HL-60 (cell line): Measurements from ENCODE around the gene ASCC1.

Experiments used
- DNase-seq, 2 experiments: peaks; one replicate each; pipeline ENCODE4 v3.0.0-alpha.2; 2010 to 2020; ENCODE audit warnings: low read depth in 1 of 2, low spot score in 1 of 2
- H3K27ac ChIP-seq: fragments of 250-450 bp; sonication (Bioruptor Pico); replicated peaks from 2 replicates; pipeline ENCODE4 v1.5.1; 2020; ENCODE audit warnings: mild to moderate bottlenecking, moderate library complexity
- H3K27me3 ChIP-seq: fragments of 250-450 bp; sonication (Bioruptor Pico); 2 replicates; pipeline ENCODE4 v1.5.1; 2021; ENCODE audit warnings: mild to moderate bottlenecking, moderate library complexity; ENCODE audit not compliant: insufficient read depth, poor library complexity, severe bottlenecking
- H3K4me3 ChIP-seq: replicated peaks from 2 replicates; pipeline ENCODE4 v1.5.1; 2011; ENCODE audit warnings: mild to moderate bottlenecking, control low read depth, low read length; ENCODE audit not compliant: insufficient read depth
- GABPA ChIP-seq: IDR thresholded peaks from 2 replicates; pipeline ENCODE4 v1.6.1; 2012; ENCODE audit warnings: low read depth
- POLR2AphosphoS5 ChIP-seq: IDR thresholded peaks from 2 replicates; pipeline ENCODE4 v1.6.1; 2012; ENCODE audit warnings: low read depth
- REST ChIP-seq: IDR thresholded peaks from 2 replicates; pipeline ENCODE4 v1.6.1; 2012; ENCODE audit warnings: low read depth; ENCODE audit not compliant: insufficient replicate concordance
- SPI1 ChIP-seq: IDR thresholded peaks from 2 replicates; pipeline ENCODE4 v1.6.1; 2012; ENCODE audit warnings: low read depth, mild to moderate bottlenecking, borderline replicate concordance
- TF ChIP-seq, protein P1 (sequence below): IDR thresholded peaks from one replicate; pipeline ENCODE4 v1.5.1; 2011; ENCODE audit warnings: low read length, control low read depth, inconsistent platforms; ENCODE audit not compliant: insufficient read depth

Gene ASCC1

DNA sequence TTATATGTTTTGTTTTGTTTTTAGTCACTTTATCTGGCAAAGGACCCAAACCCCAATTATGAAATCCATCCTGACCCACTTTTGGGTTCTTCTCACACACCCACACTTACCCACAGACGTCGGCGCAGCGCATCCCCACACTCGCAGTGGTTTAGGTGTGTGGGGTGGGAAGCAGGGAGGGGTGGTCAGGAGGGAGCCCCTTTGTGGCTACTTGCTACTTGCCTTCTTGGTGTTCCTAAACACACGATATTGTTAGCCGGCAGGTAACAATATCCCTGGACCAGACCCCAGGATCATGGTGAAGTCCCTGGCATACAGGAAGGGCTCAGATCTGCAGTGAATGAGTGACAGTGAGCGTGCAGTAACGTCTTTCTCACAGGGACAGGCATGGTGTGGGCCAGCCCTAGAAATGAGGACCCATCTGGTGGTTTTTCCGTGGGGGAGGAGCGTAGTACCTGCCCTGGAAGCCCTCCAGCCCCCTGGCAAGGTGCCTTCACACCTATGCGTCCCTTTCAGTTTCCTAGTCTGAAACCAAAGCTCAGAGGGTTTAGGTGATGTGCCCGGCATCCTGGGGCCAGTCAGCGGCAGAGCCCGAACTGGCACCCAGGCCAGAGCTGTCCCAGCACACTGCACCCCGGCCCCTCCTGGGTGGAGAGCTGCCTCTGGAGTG is 132.2 kb downstream of the ASCC1 start:
- H3K27me3 ChIP-seq, result peaks cover 13% of the 10 kb centered on the region
- no peak for DNase-seq
- no peak for TF ChIP-seq POLR2AphosphoS5
- TF ChIP-seq SPI1, result no peak
- no peak for TF ChIP-seq GABPA
- no peak for TF ChIP-seq REST
- TF ChIP-seq, protein P1, sequence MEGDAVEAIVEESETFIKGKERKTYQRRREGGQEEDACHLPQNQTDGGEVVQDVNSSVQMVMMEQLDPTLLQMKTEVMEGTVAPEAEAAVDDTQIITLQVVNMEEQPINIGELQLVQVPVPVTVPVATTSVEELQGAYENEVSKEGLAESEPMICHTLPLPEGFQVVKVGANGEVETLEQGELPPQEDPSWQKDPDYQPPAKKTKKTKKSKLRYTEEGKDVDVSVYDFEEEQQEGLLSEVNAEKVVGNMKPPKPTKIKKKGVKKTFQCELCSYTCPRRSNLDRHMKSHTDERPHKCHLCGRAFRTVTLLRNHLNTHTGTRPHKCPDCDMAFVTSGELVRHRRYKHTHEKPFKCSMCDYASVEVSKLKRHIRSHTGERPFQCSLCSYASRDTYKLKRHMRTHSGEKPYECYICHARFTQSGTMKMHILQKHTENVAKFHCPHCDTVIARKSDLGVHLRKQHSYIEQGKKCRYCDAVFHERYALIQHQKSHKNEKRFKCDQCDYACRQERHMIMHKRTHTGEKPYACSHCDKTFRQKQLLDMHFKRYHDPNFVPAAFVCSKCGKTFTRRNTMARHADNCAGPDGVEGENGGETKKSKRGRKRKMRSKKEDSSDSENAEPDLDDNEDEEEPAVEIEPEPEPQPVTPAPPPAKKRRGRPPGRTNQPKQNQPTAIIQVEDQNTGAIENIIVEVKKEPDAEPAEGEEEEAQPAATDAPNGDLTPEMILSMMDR, result no peak
- H3K27ac ChIP-seq, result no peak overlapping the region
- H3K4me3 ChIP-seq, result no peak overlapping the region

DNA sequence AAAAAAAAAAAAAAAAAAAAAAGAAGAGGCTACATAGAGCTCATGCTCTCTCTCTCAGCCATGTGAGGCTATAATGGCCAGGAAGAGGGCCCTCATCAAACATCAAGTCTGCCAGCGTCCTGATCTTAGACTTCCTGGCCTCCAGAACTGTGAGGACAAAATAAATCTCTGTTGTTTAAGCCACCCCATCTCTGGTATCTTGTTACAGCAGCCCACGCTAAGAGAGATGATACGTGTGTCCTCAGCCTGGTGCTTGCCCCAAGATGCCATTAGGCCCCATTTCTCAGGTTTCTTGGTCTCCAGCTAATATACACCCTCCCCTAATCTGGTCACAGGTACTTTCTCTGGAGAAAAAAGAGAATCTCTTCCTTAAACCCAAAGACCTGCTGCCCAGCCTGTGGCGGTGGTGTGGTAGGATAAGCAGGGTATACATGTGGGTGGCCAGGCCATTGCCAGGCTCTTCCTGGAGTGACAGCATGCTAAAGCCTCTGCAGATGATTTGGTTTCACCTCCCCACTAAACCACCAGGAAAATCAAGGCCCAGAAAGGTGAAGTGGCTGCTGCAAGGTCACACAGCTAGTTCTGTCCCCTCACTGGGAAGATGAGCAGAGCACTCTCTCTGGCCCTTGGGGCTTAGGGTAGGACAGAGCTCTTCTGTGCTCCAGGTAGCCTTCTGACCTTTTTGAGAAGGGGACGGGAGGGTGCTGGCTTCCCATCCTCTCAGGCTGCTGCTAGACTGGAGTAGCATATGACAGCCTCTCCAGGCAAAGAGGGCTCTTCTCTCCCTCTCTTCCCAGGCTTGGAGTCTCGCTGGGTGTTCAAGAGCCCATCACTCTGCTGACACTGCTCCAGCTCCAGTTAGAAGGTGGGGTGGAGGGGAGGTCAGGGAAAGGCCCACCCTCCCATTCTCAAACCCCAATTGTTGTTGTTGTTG is 133.0 kb downstream of the ASCC1 start:
- TF ChIP-seq GABPA (no peak), SPI1 (no peak), POLR2AphosphoS5 (no peak), REST (no peak)
- TF ChIP-seq, protein P1, result no peak
- H3K4me3 ChIP-seq, result no peak overlapping the region
- no peak for DNase-seq
- no peak overlapping the region for H3K27ac ChIP-seq
- H3K27me3 ChIP-seq, result peaks cover 9% of the 10 kb centered on the region

- no peak for TF ChIP-seq GABPA
- TF ChIP-seq, protein P1, result no peak
- TF ChIP-seq REST, result no peak
- TF ChIP-seq POLR2AphosphoS5, result no peak
- no peak for TF ChIP-seq SPI1
- DNase-seq, result no peak
- Histone ChIP-seq H3K4me3 (no peak overlapping the region), H3K27me3 (no peaks in the 10 kb centered on the region), H3K27ac (no peak overlapping the region)
These were observed 134.1 kb downstream of the ASCC1 start for GRCh38 chr10:72081772-72082590.
